GM19193 (cell line): ENCODE measurements around the gene SELENOO.

Source experiments
- POLR2A ChIP-seq: IDR thresholded peaks from 4 replicates; pipeline ENCODE4 v1.6.1; 2011; ENCODE audit not compliant: insufficient read depth, insufficient read length; ENCODE audit errors: extremely low read depth

SELENOO gene

DNA sequence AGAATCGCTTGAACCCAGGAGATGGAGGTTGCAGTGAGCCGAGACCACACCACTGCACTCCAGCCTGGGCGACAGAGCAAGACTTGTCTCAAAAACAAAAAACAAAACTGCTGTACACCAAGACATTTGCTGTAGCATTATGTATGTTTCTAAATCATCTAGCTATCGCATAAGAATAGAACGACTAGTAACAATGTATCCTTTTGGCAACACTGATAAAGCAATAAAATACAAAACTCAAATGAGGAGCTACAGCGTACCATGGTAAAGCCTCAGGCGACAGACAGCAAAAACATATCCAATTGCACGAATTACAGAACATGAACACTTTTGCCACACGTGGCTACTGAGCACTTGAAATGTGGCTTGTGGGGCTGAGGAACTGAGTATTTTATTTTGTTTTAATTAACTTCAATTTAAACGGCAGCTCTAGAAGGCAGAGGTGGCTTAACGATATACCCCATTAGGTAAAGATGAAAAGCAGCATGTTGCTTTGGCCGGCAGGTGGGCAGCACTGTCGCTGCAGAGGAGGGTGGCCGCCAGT lies 41.7 kb downstream of the SELENOO start:
- TF ChIP-seq POLR2A: no peak

- TF ChIP-seq POLR2A: no peak
Observed at GRCh38 chr22:50243685-50244419, 43.0 kb downstream of the SELENOO start.

- peak; percentile 92 for TF ChIP-seq POLR2A
Observed at GRCh38 chr22:50244420-50245213, 43.8 kb downstream of the SELENOO start, which contains the start of gene TUBGCP6. TUBGCP6 (minus strand) TSS chr22:50245023; CDS start chr22:50244459, 564 bp downstream.

DNA sequence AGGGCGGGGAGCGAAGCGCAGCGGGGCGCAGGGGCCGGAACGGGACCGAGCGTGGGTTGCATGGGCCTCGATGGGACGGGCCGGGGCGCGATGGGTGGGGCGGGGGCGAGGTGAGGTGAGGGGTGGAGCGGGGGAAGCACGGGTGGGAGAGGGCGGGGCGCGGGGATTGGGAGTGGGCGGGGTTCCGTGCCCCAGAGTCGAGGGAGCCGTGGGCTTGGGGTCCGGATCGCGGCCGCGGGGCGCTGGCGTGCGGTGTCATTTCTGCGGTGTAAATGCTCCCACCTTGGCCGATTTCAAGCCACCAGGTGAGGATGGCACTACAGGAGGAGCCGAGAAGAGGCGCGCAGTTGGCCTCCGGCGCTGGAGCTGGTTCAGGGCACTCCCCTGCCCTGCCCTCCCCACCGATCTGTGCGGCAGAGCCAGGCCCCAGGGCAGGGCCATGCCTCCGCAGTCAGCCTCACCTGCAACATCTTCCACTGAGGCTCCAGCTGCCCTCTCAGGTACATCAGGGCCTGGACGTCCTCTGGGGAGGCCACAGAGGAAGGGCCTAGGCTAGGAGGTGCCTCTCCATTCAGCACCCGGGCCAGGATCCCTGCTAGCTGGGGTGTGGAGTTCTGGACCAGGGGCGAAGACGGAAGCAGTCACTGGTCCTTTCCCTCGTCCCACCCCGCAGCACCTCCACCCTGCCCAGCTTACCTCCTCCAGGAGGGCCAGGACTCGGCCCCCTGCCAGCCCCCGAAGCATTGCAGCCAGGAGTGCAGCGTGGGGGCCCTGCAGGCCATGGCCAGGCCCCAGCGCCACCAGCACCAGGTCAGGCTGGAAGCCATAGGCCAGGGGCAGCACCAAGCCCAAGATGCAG lies 44.6 kb downstream of the SELENOO start:
- no peak for TF ChIP-seq POLR2A

- peak; percentile 3 for TF ChIP-seq POLR2A
Observed at GRCh38 chr22:50246242-50247175, 45.7 kb downstream of the SELENOO start.

DNA sequence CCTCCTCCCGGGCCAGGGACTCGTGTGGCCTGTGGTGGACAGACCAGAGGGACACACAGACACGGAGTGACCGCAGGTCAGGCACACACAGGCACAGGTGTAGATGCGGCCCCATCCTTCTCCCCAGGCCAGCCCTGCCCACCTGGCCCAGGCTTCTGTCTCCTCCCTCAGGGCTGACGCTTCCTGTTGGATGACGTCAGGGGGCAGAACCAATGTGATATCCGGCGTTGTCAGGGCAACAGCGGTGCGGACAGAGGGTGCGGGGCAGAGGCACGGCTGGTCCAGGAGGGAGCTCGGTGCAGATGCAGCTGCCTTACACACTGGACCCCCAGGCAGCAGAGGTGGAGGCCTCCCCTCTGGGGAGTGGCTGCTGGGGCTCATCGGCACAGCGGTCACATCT lies 46.9 kb downstream of the SELENOO start:
- TF ChIP-seq POLR2A: no peak

GRCh38 chr22:50248196-50249081 lies 47.6 kb downstream of the SELENOO start:
- TF ChIP-seq POLR2A: no peak

- TF ChIP-seq POLR2A: no peak
Observed at GRCh38 chr22:50249341-50250248, 48.8 kb downstream of the SELENOO start.

DNA sequence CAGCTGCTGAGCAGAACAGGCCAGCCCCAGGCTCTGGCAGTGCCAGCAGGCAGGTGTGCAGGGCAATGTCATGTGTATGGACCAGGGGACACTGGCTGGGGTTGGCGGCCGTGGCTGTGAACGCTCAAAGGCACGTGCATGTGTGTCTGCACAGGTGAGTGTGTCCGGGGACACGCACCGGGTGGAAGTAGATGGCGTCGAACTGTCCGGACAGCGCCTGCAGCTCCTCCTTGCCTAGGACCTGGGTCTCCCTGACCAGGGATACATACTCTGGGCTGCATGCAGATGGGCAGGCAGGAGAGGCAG lies 49.4 kb downstream of the SELENOO start:
- no peak for TF ChIP-seq POLR2A

- TF ChIP-seq POLR2A: peak; percentile 79
Observed at GRCh38 chr22:50250555-50251476, 50.0 kb downstream of the SELENOO start, which contains the start of gene HDAC10. HDAC10 (minus strand) TSS chr22:50251265; CDS start chr22:50251032, 233 bp downstream.
